HEK293 (cell line): ENCODE data around the gene CIPC.
A peak's percentile ranks its signal among the peaks of the same experiment; 100 is the strongest.

ENCODE experiments used
- GLIS1 ChIP-seq: fragments of 450-650 bp; formaldehyde crosslinking; IDR thresholded peaks from 2 replicates; pipeline ENCODE4 v1.5.1; 2016; ENCODE audit warnings: missing biosample characterization, missing genetic modification characterization
- HOXA7 ChIP-seq: sonication (generic); formaldehyde crosslinking; IDR thresholded peaks from 2 replicates; pipeline ENCODE4 v1.8.1; 2022; ENCODE audit warnings: missing genetic modification reagents, borderline replicate concordance
- IKZF3 ChIP-seq: fragments of 450-650 bp; IDR thresholded peaks from 2 replicates; pipeline ENCODE4 v1.5.0; 2018; ENCODE audit warnings: missing biosample characterization, mild to moderate bottlenecking, missing genetic modification characterization, moderate library complexity
- KLF1 ChIP-seq: fragments of 450-650 bp; formaldehyde crosslinking; IDR thresholded peaks from 2 replicates; pipeline ENCODE4 v1.5.1; 2016; ENCODE audit warnings: missing biosample characterization, missing genetic modification characterization
- MZF1 ChIP-seq: fragments of 450-650 bp; formaldehyde crosslinking; IDR thresholded peaks from 2 replicates; pipeline ENCODE4 v1.5.1; 2017; ENCODE audit warnings: missing biosample characterization, missing genetic modification characterization, borderline replicate concordance
- PATZ1 ChIP-seq: fragments of 450-650 bp; formaldehyde crosslinking; IDR thresholded peaks from 2 replicates; pipeline ENCODE4 v1.5.1; 2016; ENCODE audit warnings: missing biosample characterization, missing genetic modification characterization
- SP3 ChIP-seq: fragments of 450-650 bp; formaldehyde crosslinking; IDR thresholded peaks from 2 replicates; pipeline ENCODE4 v1.5.1; 2016; ENCODE audit warnings: missing biosample characterization, missing genetic modification characterization
- TRIM28 ChIP-seq: IDR thresholded peaks from 2 replicates; pipeline ENCODE4 v1.6.1; 2011; ENCODE audit warnings: low read length, control low read depth, borderline replicate concordance
- ZEB2 ChIP-seq: fragments of 450-650 bp; formaldehyde crosslinking; IDR thresholded peaks from 2 replicates; pipeline ENCODE4 v1.5.1; 2016; ENCODE audit warnings: missing biosample characterization, missing genetic modification characterization
- ZFP37 ChIP-seq: fragments of 450-650 bp; formaldehyde crosslinking; IDR thresholded peaks from 2 replicates; pipeline ENCODE4 v1.5.1; 2016; ENCODE audit warnings: missing biosample characterization, missing genetic modification characterization
- ZNF140 ChIP-seq: fragments of 450-650 bp; formaldehyde crosslinking; IDR thresholded peaks from 2 replicates; pipeline ENCODE4 v1.5.1; 2016; ENCODE audit warnings: missing biosample characterization, missing genetic modification characterization
- ZNF146 ChIP-seq: fragments of 450-650 bp; formaldehyde crosslinking; IDR thresholded peaks from 2 replicates; pipeline ENCODE4 v1.5.1; 2016; ENCODE audit warnings: missing biosample characterization, missing genetic modification characterization
- ZNF223 ChIP-seq: fragments of 450-650 bp; formaldehyde crosslinking; IDR thresholded peaks from 2 replicates; pipeline ENCODE4 v1.5.1; 2016; ENCODE audit warnings: missing biosample characterization, missing genetic modification characterization
- ZNF280C ChIP-seq: fragments of 450-650 bp; formaldehyde crosslinking; IDR thresholded peaks from 2 replicates; pipeline ENCODE4 v1.5.1; 2016; ENCODE audit warnings: missing biosample characterization, missing genetic modification characterization
- ZNF311 ChIP-seq: fragments of 450-650 bp; formaldehyde crosslinking; IDR thresholded peaks from 2 replicates; pipeline ENCODE4 v1.5.1; 2017; ENCODE audit warnings: missing biosample characterization, missing genetic modification characterization, borderline replicate concordance
- ZNF341 ChIP-seq: fragments of 450-650 bp; formaldehyde crosslinking; IDR thresholded peaks from 2 replicates; pipeline ENCODE4; 2016; ENCODE audit warnings: low read depth, missing biosample characterization, missing genetic modification characterization
- ZNF48 ChIP-seq: fragments of 450-650 bp; formaldehyde crosslinking; IDR thresholded peaks from 2 replicates; pipeline ENCODE4 v1.5.1; 2016; ENCODE audit warnings: missing biosample characterization, missing genetic modification characterization
- ZNF521 ChIP-seq: fragments of 450-650 bp; formaldehyde crosslinking; IDR thresholded peaks from 2 replicates; pipeline ENCODE4 v1.5.1; 2017; ENCODE audit warnings: missing biosample characterization, mild to moderate bottlenecking, missing genetic modification characterization
- ZNF610 ChIP-seq: fragments of 450-650 bp; formaldehyde crosslinking; IDR thresholded peaks from 2 replicates; pipeline ENCODE4 v1.5.1; 2016; ENCODE audit warnings: missing biosample characterization, missing genetic modification characterization, borderline replicate concordance
- ZNF654 ChIP-seq: fragments of 450-650 bp; formaldehyde crosslinking; IDR thresholded peaks from 2 replicates; pipeline ENCODE4 v1.5.1; 2016; ENCODE audit warnings: low read depth, missing biosample characterization, missing genetic modification characterization
- ZSCAN16 ChIP-seq: fragments of 450-650 bp; formaldehyde crosslinking; IDR thresholded peaks from 2 replicates; pipeline ENCODE4 v1.5.1; 2016; ENCODE audit warnings: missing biosample characterization, missing genetic modification characterization
- TF ChIP-seq, protein P1 (sequence below): fragments of 450-650 bp; formaldehyde crosslinking; IDR thresholded peaks from 2 replicates; pipeline ENCODE4 v1.5.1; 2016; ENCODE audit warnings: missing biosample characterization, missing genetic modification characterization
- TF ChIP-seq, protein P2 (sequence below): fragments of 450-650 bp; formaldehyde crosslinking; IDR thresholded peaks from 2 replicates; pipeline ENCODE4 v1.5.1; 2016; ENCODE audit warnings: missing biosample characterization, missing genetic modification characterization
- TF ChIP-seq, protein P3 (sequence below): fragments of 450-650 bp; formaldehyde crosslinking; IDR thresholded peaks from 2 replicates; pipeline ENCODE4 v1.5.1; 2016; ENCODE audit warnings: missing biosample characterization, missing genetic modification characterization
- TF ChIP-seq, protein P4 (sequence below): sonication (generic); formaldehyde crosslinking; IDR thresholded peaks from 2 replicates; pipeline ENCODE4 v1.8.1; 2022; ENCODE audit warnings: mild to moderate bottlenecking, moderate library complexity, missing genetic modification reagents

Gene CIPC

GRCh38 chr14:77139540-77140358 lies 41.7 kb downstream of the CIPC start (continued):
- TF ChIP-seq, protein P1, sequence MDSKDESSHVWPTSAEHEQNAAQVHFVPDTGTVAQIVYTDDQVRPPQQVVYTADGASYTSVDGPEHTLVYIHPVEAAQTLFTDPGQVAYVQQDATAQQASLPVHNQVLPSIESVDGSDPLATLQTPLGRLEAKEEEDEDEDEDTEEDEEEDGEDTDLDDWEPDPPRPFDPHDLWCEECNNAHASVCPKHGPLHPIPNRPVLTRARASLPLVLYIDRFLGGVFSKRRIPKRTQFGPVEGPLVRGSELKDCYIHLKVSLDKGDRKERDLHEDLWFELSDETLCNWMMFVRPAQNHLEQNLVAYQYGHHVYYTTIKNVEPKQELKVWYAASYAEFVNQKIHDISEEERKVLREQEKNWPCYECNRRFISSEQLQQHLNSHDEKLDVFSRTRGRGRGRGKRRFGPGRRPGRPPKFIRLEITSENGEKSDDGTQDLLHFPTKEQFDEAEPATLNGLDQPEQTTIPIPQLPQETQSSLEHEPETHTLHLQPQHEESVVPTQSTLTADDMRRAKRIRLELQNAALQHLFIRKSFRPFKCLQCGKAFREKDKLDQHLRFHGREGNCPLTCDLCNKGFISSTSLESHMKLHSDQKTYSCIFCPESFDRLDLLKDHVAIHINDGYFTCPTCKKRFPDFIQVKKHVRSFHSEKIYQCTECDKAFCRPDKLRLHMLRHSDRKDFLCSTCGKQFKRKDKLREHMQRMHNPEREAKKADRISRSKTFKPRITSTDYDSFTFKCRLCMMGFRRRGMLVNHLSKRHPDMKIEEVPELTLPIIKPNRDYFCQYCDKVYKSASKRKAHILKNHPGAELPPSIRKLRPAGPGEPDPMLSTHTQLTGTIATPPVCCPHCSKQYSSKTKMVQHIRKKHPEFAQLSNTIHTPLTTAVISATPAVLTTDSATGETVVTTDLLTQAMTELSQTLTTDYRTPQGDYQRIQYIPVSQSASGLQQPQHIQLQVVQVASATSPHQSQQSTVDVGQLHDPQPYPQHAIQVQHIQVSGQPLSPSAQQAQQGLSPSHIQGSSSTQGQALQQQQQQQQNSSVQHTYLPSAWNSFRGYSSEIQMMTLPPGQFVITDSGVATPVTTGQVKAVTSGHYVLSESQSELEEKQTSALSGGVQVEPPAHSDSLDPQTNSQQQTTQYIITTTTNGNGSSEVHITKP (tag by site-specific recombination), result 0 out of 2 replicates have a peak, but pooled peaks have one; percentile 4
- TF ChIP-seq MZF1, result no peak
- TF ChIP-seq, protein P2, sequence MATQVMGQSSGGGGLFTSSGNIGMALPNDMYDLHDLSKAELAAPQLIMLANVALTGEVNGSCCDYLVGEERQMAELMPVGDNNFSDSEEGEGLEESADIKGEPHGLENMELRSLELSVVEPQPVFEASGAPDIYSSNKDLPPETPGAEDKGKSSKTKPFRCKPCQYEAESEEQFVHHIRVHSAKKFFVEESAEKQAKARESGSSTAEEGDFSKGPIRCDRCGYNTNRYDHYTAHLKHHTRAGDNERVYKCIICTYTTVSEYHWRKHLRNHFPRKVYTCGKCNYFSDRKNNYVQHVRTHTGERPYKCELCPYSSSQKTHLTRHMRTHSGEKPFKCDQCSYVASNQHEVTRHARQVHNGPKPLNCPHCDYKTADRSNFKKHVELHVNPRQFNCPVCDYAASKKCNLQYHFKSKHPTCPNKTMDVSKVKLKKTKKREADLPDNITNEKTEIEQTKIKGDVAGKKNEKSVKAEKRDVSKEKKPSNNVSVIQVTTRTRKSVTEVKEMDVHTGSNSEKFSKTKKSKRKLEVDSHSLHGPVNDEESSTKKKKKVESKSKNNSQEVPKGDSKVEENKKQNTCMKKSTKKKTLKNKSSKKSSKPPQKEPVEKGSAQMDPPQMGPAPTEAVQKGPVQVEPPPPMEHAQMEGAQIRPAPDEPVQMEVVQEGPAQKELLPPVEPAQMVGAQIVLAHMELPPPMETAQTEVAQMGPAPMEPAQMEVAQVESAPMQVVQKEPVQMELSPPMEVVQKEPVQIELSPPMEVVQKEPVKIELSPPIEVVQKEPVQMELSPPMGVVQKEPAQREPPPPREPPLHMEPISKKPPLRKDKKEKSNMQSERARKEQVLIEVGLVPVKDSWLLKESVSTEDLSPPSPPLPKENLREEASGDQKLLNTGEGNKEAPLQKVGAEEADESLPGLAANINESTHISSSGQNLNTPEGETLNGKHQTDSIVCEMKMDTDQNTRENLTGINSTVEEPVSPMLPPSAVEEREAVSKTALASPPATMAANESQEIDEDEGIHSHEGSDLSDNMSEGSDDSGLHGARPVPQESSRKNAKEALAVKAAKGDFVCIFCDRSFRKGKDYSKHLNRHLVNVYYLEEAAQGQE (tag by site-specific recombination), result no peak
- TF ChIP-seq, protein P3, sequence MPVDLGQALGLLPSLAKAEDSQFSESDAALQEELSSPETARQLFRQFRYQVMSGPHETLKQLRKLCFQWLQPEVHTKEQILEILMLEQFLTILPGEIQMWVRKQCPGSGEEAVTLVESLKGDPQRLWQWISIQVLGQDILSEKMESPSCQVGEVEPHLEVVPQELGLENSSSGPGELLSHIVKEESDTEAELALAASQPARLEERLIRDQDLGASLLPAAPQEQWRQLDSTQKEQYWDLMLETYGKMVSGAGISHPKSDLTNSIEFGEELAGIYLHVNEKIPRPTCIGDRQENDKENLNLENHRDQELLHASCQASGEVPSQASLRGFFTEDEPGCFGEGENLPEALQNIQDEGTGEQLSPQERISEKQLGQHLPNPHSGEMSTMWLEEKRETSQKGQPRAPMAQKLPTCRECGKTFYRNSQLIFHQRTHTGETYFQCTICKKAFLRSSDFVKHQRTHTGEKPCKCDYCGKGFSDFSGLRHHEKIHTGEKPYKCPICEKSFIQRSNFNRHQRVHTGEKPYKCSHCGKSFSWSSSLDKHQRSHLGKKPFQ (tag by site-specific recombination), result no peak
- peak; percentile 83 for TF ChIP-seq PATZ1 (tag by site-specific recombination)
- TF ChIP-seq ZEB2 (tag by site-specific recombination), result peak; percentile 23; the same call in 1 of the 2 replicates
- TF ChIP-seq, protein P4, sequence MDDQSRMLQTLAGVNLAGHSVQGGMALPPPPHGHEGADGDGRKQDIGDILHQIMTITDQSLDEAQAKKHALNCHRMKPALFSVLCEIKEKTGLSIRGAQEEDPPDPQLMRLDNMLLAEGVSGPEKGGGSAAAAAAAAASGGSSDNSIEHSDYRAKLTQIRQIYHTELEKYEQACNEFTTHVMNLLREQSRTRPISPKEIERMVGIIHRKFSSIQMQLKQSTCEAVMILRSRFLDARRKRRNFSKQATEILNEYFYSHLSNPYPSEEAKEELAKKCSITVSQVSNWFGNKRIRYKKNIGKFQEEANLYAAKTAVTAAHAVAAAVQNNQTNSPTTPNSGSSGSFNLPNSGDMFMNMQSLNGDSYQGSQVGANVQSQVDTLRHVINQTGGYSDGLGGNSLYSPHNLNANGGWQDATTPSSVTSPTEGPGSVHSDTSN (CRISPR knock-in tag), result no peak
- TF ChIP-seq ZNF140 (tag by site-specific recombination), result no peak
- no peak for TF ChIP-seq ZNF610 (tag by site-specific recombination)
- no peak for TF ChIP-seq ZNF146 (tag by site-specific recombination)
- TF ChIP-seq ZNF48, result no peak
- peak; percentile 33; the same call in 1 of the 2 replicates for TF ChIP-seq SP3
- TF ChIP-seq GLIS1 (tag by site-specific recombination), result peak; percentile 38
- TF ChIP-seq ZNF341, result peak; percentile 55
- no peak for TF ChIP-seq ZNF521
- TF ChIP-seq TRIM28, result no peak
- TF ChIP-seq IKZF3, result no peak
- no peak for TF ChIP-seq ZNF311 (tag by site-specific recombination)
- no peak for TF ChIP-seq ZFP37
- no peak for TF ChIP-seq ZNF280C (tag by site-specific recombination)
- no peak for TF ChIP-seq ZNF223 (tag by site-specific recombination)
- peak; percentile 9; the same call in 1 of the 2 replicates for TF ChIP-seq ZNF654 (tag by site-specific recombination)
- no peak for TF ChIP-seq KLF1 (tag by site-specific recombination)
- no peak for TF ChIP-seq ZSCAN16 (tag by site-specific recombination)
- no peak for TF ChIP-seq HOXA7 (CRISPR knock-in tag)
